Prostate gland (tissue), 2 donors: ENCODE data around the gene RASL10A. TPM values are rescaled to one million over a fixed set of nuclear protein-coding genes. Genes with fewer than 3 reads are reported as not detected.

Experiments
- DNase-seq: peaks from one replicate; pipeline ENCODE4 v3.0.0-alpha.2; 2019; ENCODE audit warnings: low spot score
- H3K27ac ChIP-seq, 2 donors: fragments of 200-600 bp; sonication (generic); 2 replicates each; pipeline ENCODE4 v1.5.1; 2017 to 2019
- H3K27me3 ChIP-seq: fragments of 200-600 bp; sonication (generic); replicated peaks from 2 replicates; pipeline ENCODE4 v1.5.1; 2019; ENCODE audit not compliant: insufficient read depth
- H3K36me3 ChIP-seq, 2 donors: fragments of 200-600 bp; sonication (generic); 1 replicate in 1 of 2; 2 replicates in 1 of 2; pipeline versions ENCODE4 v1.5.1 to v1.8.1; 2017 to 2019
- H3K4me1 ChIP-seq: fragments of 200-600 bp; sonication (generic); replicated peaks from 2 replicates; pipeline ENCODE4 v1.5.1; 2019
- H3K4me3 ChIP-seq, 2 donors: fragments of 200-600 bp; sonication (generic); 2 replicates each; pipeline ENCODE4 v1.5.1; 2017 to 2019
- H3K9me3 ChIP-seq: fragments of 200-600 bp; sonication (generic); 2 replicates; pipeline ENCODE4 v1.5.1; 2017
- CTCF ChIP-seq, 4 experiments: fragments of 200-600 bp in 2 of 4; fragments of 450-650 bp in 2 of 4; sonication (generic) in 2 of 4; IDR thresholded peaks; 1 replicate in 3 of 4; 2 replicates in 1 of 4; pipeline ENCODE4 v1.5.1; 2016 to 2019; ENCODE audit warnings: antibody characterized with exemption in 4 of 4, mild to moderate bottlenecking in 2 of 4, moderate library complexity in 2 of 4
- POLR2A ChIP-seq: fragments of 450-650 bp; IDR thresholded peaks from one replicate; pipeline ENCODE4 v1.6.1; 2016; ENCODE audit warnings: antibody characterized with exemption, mild to moderate bottlenecking
- POLR2AphosphoS5 ChIP-seq: sonication (generic); formaldehyde crosslinking; IDR thresholded peaks from one replicate; pipeline ENCODE4 v1.6.1; 2017; ENCODE audit warnings: antibody characterized with exemption
- WGBS: methylation state at CpG from one replicate; pipeline ENCODE4 v1.1.5; 2018; 5-methylcytosine and 5-hydroxymethylcytosine counted together
- intact Hi-C: fragments of 100-400 bp; cut with DNase I; formaldehyde crosslinking; loops from one replicate; pipeline ENCODE4 v1.14.2; 2022
- total RNA-seq, 2 donors: library from RNA; depleted of rRNA; stranded (reverse); fragments of >200 nt; gene quantifications; one replicate each; pipeline ENCODE4 v1.1.0, GENCODE V29; 2016

Gene RASL10A
- total RNA-seq, 2 donors from 2014 or later = 9.2 to 15.1 TPM

- H3K36me3 ChIP-seq = no peaks in the 10 kb centered on the region
- 86% methylated on average over 2 of the region's 2 CpGs for WGBS
- TF ChIP-seq POLR2A = no peak
- no peak for TF ChIP-seq CTCF (IDR thresholded peaks at IDR 0.05)
- TF ChIP-seq POLR2AphosphoS5 = no peak
- no peak overlapping the region for H3K27ac ChIP-seq
- no peak overlapping the region for H3K4me3 ChIP-seq
- no peaks in the 10 kb centered on the region for H3K27me3 ChIP-seq
- no peaks in the 10 kb centered on the region for H3K4me1 ChIP-seq
- H3K9me3 ChIP-seq = no peaks in the 10 kb centered on the region
- intact Hi-C loops = no loop called here
- no peak for DNase-seq
Measured at GRCh38 chr22:29319072-29319471, 3.6 kb upstream of the RASL10A start.

- Histone ChIP-seq H3K9me3 (no peaks in the 10 kb centered on the region), H3K27me3 (no peaks in the 10 kb centered on the region), H3K4me3 (no peak overlapping the region), H3K36me3 (no peaks in the 10 kb centered on the region), H3K4me1 (peaks cover 8% of the 10 kb centered on the region), H3K27ac (no peak overlapping the region)
- intact Hi-C loops = no loop called here
- WGBS = 95% methylated on average over 18 of the region's 18 CpGs
- DNase-seq = no peak
- no peak for TF ChIP-seq POLR2A
- TF ChIP-seq CTCF (IDR thresholded peaks at IDR 0.05) = no peak
- no peak for TF ChIP-seq POLR2AphosphoS5
Measured at GRCh38 chr22:29317827-29318454, 2.4 kb upstream of the RASL10A start.

- Histone ChIP-seq H3K4me1 (peaks cover 13% of the 10 kb centered on the region), H3K27me3 (no peaks in the 10 kb centered on the region), H3K4me3 (no peak overlapping the region), H3K9me3 (no peaks in the 10 kb centered on the region), H3K27ac (no peak overlapping the region), H3K36me3 (no peaks in the 10 kb centered on the region)
- WGBS = 68% methylated on average over 18 of the region's 18 CpGs
- intact Hi-C loops = no loop called here
- no peak for DNase-seq
- TF ChIP-seq CTCF (IDR thresholded peaks at IDR 0.05) = no peak
- TF ChIP-seq POLR2A = no peak
- TF ChIP-seq POLR2AphosphoS5 = no peak
Measured at GRCh38 chr22:29316141-29316828, 788 bp upstream of the RASL10A start.

- no peak for TF ChIP-seq CTCF (IDR thresholded peaks at IDR 0.05)
- 4% methylated on average over 42 of the region's 69 CpGs for WGBS
- Histone ChIP-seq H3K9me3 (no peaks in the 10 kb centered on the region), H3K4me3 (peak overlapping the region; percentile 18 to 35), H3K4me1 (peaks cover 23% of the 10 kb centered on the region), H3K36me3 (no peaks in the 10 kb centered on the region), H3K27me3 (no peaks in the 10 kb centered on the region), H3K27ac (no peak overlapping the region)
- DNase-seq = no peak
- intact Hi-C loops = no loop called here
Measured at GRCh38 chr22:29314537-29315285, 786 bp downstream of the RASL10A start.
